Endodermal cell (in vitro differentiated cells): ENCODE measurements around the gene DLGAP1. TPM values are rescaled to one million over a fixed set of nuclear protein-coding genes. Genes with fewer than 3 reads are reported as not detected.

Experiments used
- DNase-seq: peaks from one replicate; pipeline ENCODE4 v3.0.0-alpha.2; 2017
- H3K27ac ChIP-seq: 2 replicates; pipeline ENCODE4 v1.5.1; 2013; ENCODE audit warnings: mild to moderate bottlenecking, low read depth, low read length, moderate library complexity
- H3K27me3 ChIP-seq: 2 replicates; pipeline ENCODE4 v1.6.1; 2013; ENCODE audit warnings: mild to moderate bottlenecking, low read length, moderate library complexity; ENCODE audit not compliant: insufficient read depth, control insufficient read depth, poor library complexity, severe bottlenecking
- H3K36me3 ChIP-seq: 2 replicates; pipeline ENCODE4 v1.7.0; 2013; ENCODE audit warnings: mild to moderate bottlenecking, low read length, moderate library complexity; ENCODE audit not compliant: control insufficient read depth, insufficient read depth
- H3K4me1 ChIP-seq: one replicate; pipeline ENCODE4 v1.7.0; 2013; ENCODE audit warnings: low read length; ENCODE audit not compliant: control insufficient read depth, insufficient read depth
- H3K4me3 ChIP-seq: 2 replicates; pipeline ENCODE4 v1.5.1; 2013; ENCODE audit warnings: mild to moderate bottlenecking, low read length, moderate library complexity
- H3K9ac ChIP-seq: 2 replicates; pipeline ENCODE4 v1.6.1; 2013; ENCODE audit warnings: mild to moderate bottlenecking, low read length, moderate library complexity; ENCODE audit not compliant: poor library complexity, severe bottlenecking; ENCODE audit errors: extremely low read depth
- H3K9me3 ChIP-seq: 2 replicates; pipeline ENCODE4 v1.6.1; 2013; ENCODE audit warnings: mild to moderate bottlenecking, low read length, moderate library complexity; ENCODE audit not compliant: control insufficient read depth
- H3K27ac Mint-ChIP-seq: 2 replicates; pipeline ENCODE4 v1.8.0; 2020; ENCODE audit warnings: mixed read lengths
- H3K27me3 Mint-ChIP-seq: 2 replicates; pipeline ENCODE4 v1.8.0; 2021; ENCODE audit warnings: mild to moderate bottlenecking, mixed read lengths; ENCODE audit not compliant: insufficient read depth
- H3K36me3 Mint-ChIP-seq: 2 replicates; pipeline ENCODE4 v1.8.0; 2020; ENCODE audit warnings: low read depth, mixed read lengths
- H3K4me1 Mint-ChIP-seq: 2 replicates; pipeline ENCODE4 v1.8.0; 2020; ENCODE audit warnings: mixed read lengths
- H3K4me3 Mint-ChIP-seq: 2 replicates; pipeline ENCODE4 v1.8.0; 2020; ENCODE audit warnings: mild to moderate bottlenecking, moderate library complexity, mixed read lengths
- H3K9me3 Mint-ChIP-seq: 2 replicates; pipeline ENCODE4 v1.8.0; 2020; ENCODE audit warnings: mild to moderate bottlenecking, mixed read lengths
- WGBS, 2 experiments: methylation state at CpG; one replicate each; pipeline versions ENCODE4 v1.1.5 to v1.1.7; 2013; ENCODE audit warnings: missing lambda C conversion rate in 2 of 2, mixed read lengths in 1 of 2; ENCODE audit not compliant: insufficient coverage in 1 of 2, insufficient read length in 1 of 2; 5-methylcytosine and 5-hydroxymethylcytosine counted together
- total RNA-seq, 2 donors: library from RNA; stranded (reverse); fragmentation: NEBNext Ultra II Directional in 1 of 2; extraction: Animal tissue kit (Norgen Biotek cat#: 25700) in 1 of 2; gene quantifications; 2 replicates in 1 of 2; 3 replicates in 1 of 2; pipeline ENCODE4 v1.2.1, GENCODE V29; 2021
- TF ChIP-seq, protein P1 (sequence below): fragments of 200-600 bp; sonication (generic); conservative IDR thresholded peaks from 2 replicates; pipeline ENCODE4 v1.5.0; 2021; ENCODE audit warnings: antibody characterized with exemption, mild to moderate bottlenecking

Gene DLGAP1
- total RNA-seq, 2 donors from 2014 or later, result 11.5 to 21.5 TPM

- Mint-ChIP-seq H3K4me3 (peak overlapping the region; percentile 0), H3K27me3 (no peaks in the 10 kb centered on the region), H3K36me3 (peaks cover 5% of the 10 kb centered on the region), H3K4me1 (peaks cover 18% of the 10 kb centered on the region), H3K9me3 (peaks cover 20% of the 10 kb centered on the region), H3K27ac (peak overlapping the region; percentile 80)
- 71 to 81% methylated on average over 7 to 11 of the region's 11 CpGs for WGBS, 2 experiments
- Histone ChIP-seq H3K9ac (peak overlapping the region; percentile 14), H3K36me3 (peaks cover 7% of the 10 kb centered on the region), H3K4me3 (peak overlapping the region; percentile 63), H3K9me3 (peaks cover 17% of the 10 kb centered on the region), H3K27ac (no peak overlapping the region), H3K27me3 (no peaks in the 10 kb centered on the region), H3K4me1 (peaks cover 11% of the 10 kb centered on the region)
- DNase-seq, result no peak
- TF ChIP-seq, protein P1, sequence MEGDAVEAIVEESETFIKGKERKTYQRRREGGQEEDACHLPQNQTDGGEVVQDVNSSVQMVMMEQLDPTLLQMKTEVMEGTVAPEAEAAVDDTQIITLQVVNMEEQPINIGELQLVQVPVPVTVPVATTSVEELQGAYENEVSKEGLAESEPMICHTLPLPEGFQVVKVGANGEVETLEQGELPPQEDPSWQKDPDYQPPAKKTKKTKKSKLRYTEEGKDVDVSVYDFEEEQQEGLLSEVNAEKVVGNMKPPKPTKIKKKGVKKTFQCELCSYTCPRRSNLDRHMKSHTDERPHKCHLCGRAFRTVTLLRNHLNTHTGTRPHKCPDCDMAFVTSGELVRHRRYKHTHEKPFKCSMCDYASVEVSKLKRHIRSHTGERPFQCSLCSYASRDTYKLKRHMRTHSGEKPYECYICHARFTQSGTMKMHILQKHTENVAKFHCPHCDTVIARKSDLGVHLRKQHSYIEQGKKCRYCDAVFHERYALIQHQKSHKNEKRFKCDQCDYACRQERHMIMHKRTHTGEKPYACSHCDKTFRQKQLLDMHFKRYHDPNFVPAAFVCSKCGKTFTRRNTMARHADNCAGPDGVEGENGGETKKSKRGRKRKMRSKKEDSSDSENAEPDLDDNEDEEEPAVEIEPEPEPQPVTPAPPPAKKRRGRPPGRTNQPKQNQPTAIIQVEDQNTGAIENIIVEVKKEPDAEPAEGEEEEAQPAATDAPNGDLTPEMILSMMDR, result no peak
Observed at GRCh38 chr18:3520230-3521085, 934.6 kb downstream of the DLGAP1 start.

DNA sequence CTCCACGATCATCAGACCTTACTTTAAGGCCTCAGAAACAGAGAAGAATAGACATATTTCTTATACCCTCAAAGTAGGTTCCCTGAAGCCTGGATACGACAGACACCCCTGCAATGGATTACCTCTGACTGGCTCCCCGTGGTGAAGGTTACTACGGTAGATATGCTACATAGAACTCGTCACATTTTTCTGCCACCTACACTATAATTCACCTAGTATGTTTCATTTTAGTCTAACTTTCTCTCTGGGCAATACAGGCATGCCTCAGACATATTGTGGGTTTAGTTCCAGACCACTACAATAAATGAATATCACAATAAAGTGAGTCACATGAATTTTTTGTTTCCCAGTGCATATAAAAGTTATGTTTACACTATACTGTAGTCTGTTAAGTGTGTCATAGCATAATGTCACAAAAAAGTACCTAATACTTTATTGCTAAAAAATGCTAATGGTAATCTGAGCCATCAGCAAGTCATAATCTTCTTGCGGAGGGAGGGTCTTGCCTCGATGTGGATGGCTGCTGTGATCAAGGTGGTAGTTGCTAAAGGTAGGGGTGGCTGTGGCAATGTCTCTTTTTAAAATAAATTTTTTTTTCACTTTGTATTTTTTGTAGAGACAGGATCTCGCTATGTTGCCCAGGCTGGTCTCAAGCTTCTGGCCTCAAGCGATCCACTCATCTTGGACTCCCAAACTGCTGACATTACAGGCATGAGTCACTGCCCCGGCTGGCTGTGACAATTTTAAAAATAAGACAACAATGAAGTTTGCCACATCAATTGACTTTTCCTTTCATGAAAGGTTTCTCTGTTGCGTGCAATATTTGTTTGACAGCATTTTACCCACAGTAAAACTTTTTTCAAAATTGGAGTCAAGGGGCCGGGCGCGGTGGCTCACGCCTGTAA, 940.5 kb downstream of the DLGAP1 start:
- Histone ChIP-seq H3K9ac (no peak overlapping the region), H3K36me3 (no peaks in the 10 kb centered on the region), H3K9me3 (no peaks in the 10 kb centered on the region), H3K27ac (no peak overlapping the region), H3K4me3 (no peak overlapping the region), H3K27me3 (no peaks in the 10 kb centered on the region), H3K4me1 (no peaks in the 10 kb centered on the region)
- Mint-ChIP-seq H3K4me1 (peaks cover 31% of the 10 kb centered on the region), H3K27me3 (no peaks in the 10 kb centered on the region), H3K36me3 (no peaks in the 10 kb centered on the region), H3K9me3 (no peaks in the 10 kb centered on the region), H3K4me3 (no peak overlapping the region), H3K27ac (no peak overlapping the region)
- TF ChIP-seq, protein P1, result no peak
- 80 to 89% methylated on average over 10 to 15 of the region's 15 CpGs for WGBS, 2 experiments
- DNase-seq, result no peak

DNA sequence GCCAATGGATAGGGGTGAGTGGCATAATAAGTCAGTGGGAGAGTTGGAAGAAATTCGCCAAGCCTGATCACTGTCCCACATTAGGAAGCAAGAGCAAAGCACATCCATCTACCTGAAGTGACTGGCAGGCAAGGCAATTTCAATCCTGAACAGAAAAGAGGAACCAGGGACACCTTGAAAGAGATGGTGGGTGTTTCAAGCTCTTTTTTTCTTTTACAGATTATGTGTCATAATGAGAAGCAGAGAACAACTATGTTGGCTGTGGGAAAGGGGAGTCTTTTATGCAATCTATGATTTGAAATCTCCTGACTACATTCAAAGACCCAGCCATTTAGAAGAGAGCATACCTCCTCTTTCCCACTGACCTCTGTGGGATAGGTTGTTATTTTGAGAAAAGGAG, 941.6 kb downstream of the DLGAP1 start:
- Mint-ChIP-seq H3K9me3 (no peaks in the 10 kb centered on the region), H3K27ac (no peak overlapping the region), H3K4me3 (no peak overlapping the region), H3K27me3 (no peaks in the 10 kb centered on the region), H3K4me1 (peaks cover 40% of the 10 kb centered on the region), H3K36me3 (no peaks in the 10 kb centered on the region)
- no peak overlapping the region for H3K4me3 ChIP-seq
- H3K27me3 ChIP-seq, result no peaks in the 10 kb centered on the region
- DNase-seq, result no peak
- no peaks in the 10 kb centered on the region for H3K36me3 ChIP-seq
- no peaks in the 10 kb centered on the region for H3K4me1 ChIP-seq
- 57 to 87% methylated on average over 1 of the region's 1 CpG for whole genome bisulfite sequencing, 2 experiments
- no peaks in the 10 kb centered on the region for H3K9me3 ChIP-seq
- TF ChIP-seq, protein P1, result no peak
- H3K9ac ChIP-seq, result no peak overlapping the region
- no peak overlapping the region for H3K27ac ChIP-seq
